ENCODE data around the gene PRR18.

GRCh38 chr6:166277892-166278578, 30.2 kb downstream of the PRR18 start:
- TF ChIP-seq CTCF (IDR thresholded peaks at IDR 0.05) (no peak), POLR2A (IDR thresholded peaks at IDR 0.05) (no peak)
